ENCODE measurements around the gene HHIP.
"Not testable (repeated sequence)": the region's sequence is repeated elsewhere in the genome, so short reads cannot be mapped to it uniquely, and the experiment has no call there.

- not testable (repeated sequence) for TF ChIP-seq CTCF (IDR thresholded peaks at IDR 0.05; ENCODE audit: poor library complexity); EZH2phosphoT487 (IDR thresholded peaks at IDR 0.05; ENCODE audit: low read depth, severe bottlenecking, unreplicated experiment); EZH2 (IDR thresholded peaks at IDR 0.05; ENCODE audit: borderline replicate concordance)
These were observed 122.9 kb downstream of the HHIP start for GRCh38 chr4:144768809-144769208.
